Calu3 (cell line): Measurements from ENCODE around the gene API5. TPM values are rescaled to one million over a fixed set of nuclear protein-coding genes. Genes with fewer than 3 reads are reported as not detected.
"Not testable (repeated sequence)": the region's sequence is repeated elsewhere in the genome, so short reads cannot be mapped to it uniquely, and the experiment has no call there.

Experiments
- BruUV-seq: library from RNA; stranded (reverse); fragments of 400-500 nt; replicated peaks from 2 replicates; lab custom pipeline; 2021; lab: Mats Ljungman, UMichigan
- CTCF ChIA-PET: fragments of 300-600 bp; sonication (Branson Sonifier 250); formaldehyde crosslinking; loops from one replicate; lab custom pipeline; 2022; ENCODE audit warnings: antibody characterized with exemption; lab: Charles Lee
- DNase-seq: peaks from one replicate; pipeline ENCODE4 v3.0.0; 2022
- H3K27ac Mint-ChIP-seq: one replicate; pipeline ENCODE4 v1.8.0; 2022; ENCODE audit warnings: mixed read lengths; ENCODE audit not compliant: unreplicated experiment
- H3K27me3 Mint-ChIP-seq: one replicate; pipeline ENCODE4 v1.8.0; 2022; ENCODE audit warnings: mixed read lengths; ENCODE audit not compliant: unreplicated experiment
- H3K36me3 Mint-ChIP-seq: one replicate; pipeline ENCODE4 v1.8.0; 2022; ENCODE audit warnings: mild to moderate bottlenecking, moderate library complexity, mixed read lengths; ENCODE audit not compliant: insufficient read depth, unreplicated experiment
- H3K4me1 Mint-ChIP-seq: one replicate; pipeline ENCODE4 v1.8.0; 2022; ENCODE audit warnings: mild to moderate bottlenecking, low read depth, mixed read lengths; ENCODE audit not compliant: unreplicated experiment
- H3K4me3 Mint-ChIP-seq: one replicate; pipeline ENCODE4 v1.8.0; 2022; ENCODE audit warnings: mild to moderate bottlenecking, low read depth, moderate library complexity, mixed read lengths; ENCODE audit not compliant: unreplicated experiment
- H3K9me3 Mint-ChIP-seq: one replicate; pipeline ENCODE4 v1.8.0; 2022; ENCODE audit warnings: low read depth, mixed read lengths; ENCODE audit not compliant: unreplicated experiment
- CTCF ChIP-seq: fragments of 200-600 bp; IDR thresholded peaks from one replicate; pipeline ENCODE4 v1.8.0; 2022; ENCODE audit warnings: antibody characterized with exemption; ENCODE audit not compliant: unreplicated experiment
- intact Hi-C: fragments of 100-400 bp; cut with micrococcal nuclease; formaldehyde crosslinking; loops from one replicate; pipeline ENCODE4 v1.10.0; 2022; ENCODE audit not compliant: unreplicated experiment
- total RNA-seq: library from RNA; stranded (reverse); gene quantifications from 2 replicates; pipeline ENCODE4 v1.2.3, GENCODE V29; 2022

The API5 gene
- total RNA-seq, 1 experiment from 2014 or later, result 114 TPM

DNA sequence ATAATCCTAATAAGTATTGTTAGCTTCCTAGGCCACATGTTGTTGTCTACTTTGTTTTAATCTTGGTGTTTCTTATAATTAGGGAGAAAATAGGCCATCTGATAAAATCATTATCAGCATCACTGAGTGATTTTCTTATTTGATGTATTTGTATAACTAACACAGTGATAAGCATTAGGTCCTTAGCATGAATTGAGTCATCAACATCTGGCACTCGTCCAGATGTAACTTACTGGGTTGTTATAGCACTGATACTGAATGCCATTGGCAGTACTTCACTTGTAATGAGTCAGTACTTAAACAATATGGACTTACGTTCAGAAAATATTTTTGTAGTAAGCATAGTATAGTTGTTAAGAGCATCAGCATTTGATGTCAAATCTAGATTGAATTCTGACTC, 16.2 kb downstream of the API5 start:
- peak; percentile 37 for DNase-seq
- Mint-ChIP-seq H3K4me3 (no peak overlapping the region), H3K9me3 (no peaks in the 10 kb centered on the region), H3K27me3 (no peaks in the 10 kb centered on the region), H3K4me1 (peaks cover 9% of the 10 kb centered on the region), H3K36me3 (peaks cover 45% of the 10 kb centered on the region), H3K27ac (no peak overlapping the region)
- TF ChIP-seq CTCF, result no peak
- intact Hi-C loops, result no loop called here
- CTCF ChIA-PET, result no interaction called here
- no TSS peak for BruUV-seq

- no TSS peak for BruUV-seq
- no peak overlapping the region for H3K27ac Mint-ChIP-seq
- DNase-seq, result no peak
- H3K4me1 Mint-ChIP-seq, result peaks cover 9% of the 10 kb centered on the region
- TF ChIP-seq CTCF, result no peak
- H3K27me3 Mint-ChIP-seq, result no peaks in the 10 kb centered on the region
- intact Hi-C loops, result no loop called here
- H3K4me3 Mint-ChIP-seq, result no peak overlapping the region
- peaks cover 42% of the 10 kb centered on the region for H3K36me3 Mint-ChIP-seq
- no peaks in the 10 kb centered on the region for H3K9me3 Mint-ChIP-seq
- CTCF ChIA-PET, result interaction anchor here (0.6 kb wide), 1 partner anchor 16 kb away, joined by 3 read pairs; no protein-coding TSS in a partner anchor
Observed at GRCh38 chr11:43328482-43328881, 16.7 kb downstream of the API5 start.

- intact Hi-C loops, result no loop called here
Observed at GRCh38 chr11:43341159-43341558, 29.4 kb downstream of the API5 start.

GRCh38 chr11:43351426-43351825, 39.6 kb downstream of the API5 start:
- intact Hi-C loops, BruUV-seq: not testable (repeated sequence)
- peak; percentile 49 for DNase-seq

More at GRCh38 chr11:43341159-43341558, 29.4 kb downstream of the API5 start:
- no peaks in the 10 kb centered on the region for H3K9me3 Mint-ChIP-seq
- no peak overlapping the region for H3K27ac Mint-ChIP-seq
- TF ChIP-seq CTCF, result no peak
- no peaks in the 10 kb centered on the region for H3K4me1 Mint-ChIP-seq
- CTCF ChIA-PET, result interaction anchor here (0.6 kb wide), 1 partner anchor 321 kb away, joined by 5 read pairs; no protein-coding TSS in a partner anchor
- BruUV-seq, result no TSS peak
- no peak for DNase-seq
- no peak overlapping the region for H3K4me3 Mint-ChIP-seq
- no peaks in the 10 kb centered on the region for H3K27me3 Mint-ChIP-seq
- peaks cover 6% of the 10 kb centered on the region for H3K36me3 Mint-ChIP-seq

DNA sequence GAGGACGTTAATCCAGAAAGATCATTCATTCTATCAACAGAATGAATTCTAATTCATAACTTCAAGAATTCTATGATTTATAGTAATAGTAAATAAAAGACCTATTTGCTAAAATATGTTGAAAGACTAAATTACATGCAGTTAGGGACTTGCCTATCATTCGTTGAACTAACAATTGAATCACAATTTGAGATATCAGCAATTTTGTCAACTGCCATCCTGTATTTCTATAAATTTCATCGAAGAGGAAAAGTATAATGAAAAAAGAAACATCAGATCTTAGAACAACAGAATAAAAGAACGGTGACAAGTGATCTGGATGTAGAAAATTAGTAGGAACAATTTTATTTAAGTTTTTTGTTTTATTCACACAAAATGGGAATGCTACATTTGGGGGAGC, 42.5 kb downstream of the API5 start:
- CTCF ChIA-PET, result no interaction called here
- H3K4me3 Mint-ChIP-seq, result no peak overlapping the region
- TF ChIP-seq CTCF, result no peak
- BruUV-seq, result no TSS peak
- intact Hi-C loops, result no loop called here
- peaks cover 19% of the 10 kb centered on the region for H3K36me3 Mint-ChIP-seq
- H3K9me3 Mint-ChIP-seq, result no peaks in the 10 kb centered on the region
- H3K27ac Mint-ChIP-seq, result no peak overlapping the region
- H3K27me3 Mint-ChIP-seq, result no peaks in the 10 kb centered on the region
- DNase-seq, result no peak
- H3K4me1 Mint-ChIP-seq, result peaks cover 7% of the 10 kb centered on the region

More at GRCh38 chr11:43351426-43351825, 39.6 kb downstream of the API5 start:
- H3K4me3 Mint-ChIP-seq, result peak overlapping the region; percentile 69
- H3K36me3 Mint-ChIP-seq, H3K9me3 Mint-ChIP-seq, CTCF ChIA-PET, H3K27ac Mint-ChIP-seq, H3K4me1 Mint-ChIP-seq, H3K27me3 Mint-ChIP-seq: not testable (repeated sequence)
